ENCODE results near the gene GNAI3. TPM values are rescaled to one million over a fixed set of nuclear protein-coding genes. Genes with fewer than 3 reads are reported as not detected.

Gene GNAI3
- total and polyA plus RNA-seq, 11 donors = 1.5 to 5.4 (median 2.5) TPM

DNA sequence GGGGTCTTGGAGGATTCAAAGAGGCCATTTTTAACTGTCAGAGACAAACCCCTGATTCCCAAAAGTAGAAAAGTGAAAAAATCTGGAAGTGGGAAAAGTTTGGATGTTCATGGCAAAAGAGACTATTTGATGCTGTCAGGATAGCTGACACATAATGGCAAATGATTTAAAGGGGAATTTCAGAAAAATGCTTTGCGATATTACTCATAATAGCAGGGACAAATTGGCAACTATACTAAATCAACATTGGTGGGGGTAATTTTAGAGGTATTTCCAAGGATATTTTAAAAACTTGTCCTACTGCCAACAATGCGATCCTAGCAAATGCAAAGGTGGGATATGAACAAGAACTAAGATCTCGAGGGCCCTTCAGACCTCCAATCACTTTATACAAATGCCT lies 102.2 kb downstream of the GNAI3 start:
- no peaks in the 10 kb centered on the region for H3K36me3 ChIP-seq

GRCh38 chr1:109652402-109652801 lies 104.0 kb downstream of the GNAI3 start:
- TF ChIP-seq, protein P1, sequence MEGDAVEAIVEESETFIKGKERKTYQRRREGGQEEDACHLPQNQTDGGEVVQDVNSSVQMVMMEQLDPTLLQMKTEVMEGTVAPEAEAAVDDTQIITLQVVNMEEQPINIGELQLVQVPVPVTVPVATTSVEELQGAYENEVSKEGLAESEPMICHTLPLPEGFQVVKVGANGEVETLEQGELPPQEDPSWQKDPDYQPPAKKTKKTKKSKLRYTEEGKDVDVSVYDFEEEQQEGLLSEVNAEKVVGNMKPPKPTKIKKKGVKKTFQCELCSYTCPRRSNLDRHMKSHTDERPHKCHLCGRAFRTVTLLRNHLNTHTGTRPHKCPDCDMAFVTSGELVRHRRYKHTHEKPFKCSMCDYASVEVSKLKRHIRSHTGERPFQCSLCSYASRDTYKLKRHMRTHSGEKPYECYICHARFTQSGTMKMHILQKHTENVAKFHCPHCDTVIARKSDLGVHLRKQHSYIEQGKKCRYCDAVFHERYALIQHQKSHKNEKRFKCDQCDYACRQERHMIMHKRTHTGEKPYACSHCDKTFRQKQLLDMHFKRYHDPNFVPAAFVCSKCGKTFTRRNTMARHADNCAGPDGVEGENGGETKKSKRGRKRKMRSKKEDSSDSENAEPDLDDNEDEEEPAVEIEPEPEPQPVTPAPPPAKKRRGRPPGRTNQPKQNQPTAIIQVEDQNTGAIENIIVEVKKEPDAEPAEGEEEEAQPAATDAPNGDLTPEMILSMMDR (IDR thresholded peaks at IDR 0.05) = no peak
- TF ChIP-seq POLR2A (IDR thresholded peaks at IDR 0.05) = no peak
- intact Hi-C loops (cut with DNase I) = loop anchor here in 1 of 10 donors (5.0 kb wide), 1 partner anchor 35 kb away; the partner anchor contains the start of gene GSTM1
- no peak for DNase-seq
- H3K36me3 ChIP-seq = no peaks in the 10 kb centered on the region
- WGBS, 4 donors = 66 to 91% (median 84%) methylated on average over 2 of the region's 2 CpGs
- H3K4me1 ChIP-seq = peaks cover 0 to 24% (median 11%) of the 10 kb centered on the region in 12 donors
- no peak overlapping the region for H3K27ac ChIP-seq
- H3K27me3 ChIP-seq = no peaks in the 10 kb centered on the region
- no peak for ATAC-seq
- H3K9me3 ChIP-seq = no peaks in the 10 kb centered on the region
- no peak overlapping the region for H3K4me3 ChIP-seq

More for the DNA sequence above, 102.2 kb downstream of the GNAI3 start:
- Histone ChIP-seq H3K4me3 (no peak overlapping the region), H3K9me3 (peaks cover 0 to 5% (median 0%) of the 10 kb centered on the region in 12 donors), H3K4me1 (peaks cover 0 to 13% (median 7%) of the 10 kb centered on the region in 12 donors), H3K27me3 (no peaks in the 10 kb centered on the region), H3K27ac (no peak overlapping the region)
- intact Hi-C loops (cut with DNase I) = loop anchor here in 1 of 10 donors (5.0 kb wide), 1 partner anchor 37 kb away; the partner anchor contains the start of gene GSTM1
- ATAC-seq = no peak
- 82 to 91% (median 86%) methylated on average over 3 of the region's 3 CpGs for WGBS, 4 donors
- TF ChIP-seq, protein P1 (IDR thresholded peaks at IDR 0.05) = no peak
- no peak for TF ChIP-seq POLR2A (IDR thresholded peaks at IDR 0.05)
- no peak for DNase-seq

GRCh38 chr1:109653306-109653705 lies 104.9 kb downstream of the GNAI3 start:
- H3K4me3 ChIP-seq = no peak overlapping the region
- peaks cover 0 to 7% (median 0%) of the 10 kb centered on the region in 9 donors for H3K36me3 ChIP-seq
- DNase-seq = no peak
- H3K9me3 ChIP-seq = no peaks in the 10 kb centered on the region
- ATAC-seq = no peak
- WGBS, 4 donors = 89 to 92% (median 90%) methylated on average over 2 of the region's 2 CpGs
- no peak overlapping the region for H3K27ac ChIP-seq
- H3K27me3 ChIP-seq = no peaks in the 10 kb centered on the region
- H3K4me1 ChIP-seq = peaks cover 0 to 24% (median 11%) of the 10 kb centered on the region in 12 donors
- intact Hi-C loops (cut with DNase I) = loop anchor here in 1 of 10 donors (5.0 kb wide), 1 partner anchor 34 kb away; the partner anchor contains the start of gene GSTM1
- no peak for TF ChIP-seq POLR2A (IDR thresholded peaks at IDR 0.05)
- TF ChIP-seq, protein P1 (IDR thresholded peaks at IDR 0.05) = no peak

GRCh38 chr1:109654519-109654918 lies 106.1 kb downstream of the GNAI3 start:
- no peak overlapping the region for H3K4me3 ChIP-seq
- intact Hi-C loops (cut with DNase I) = loop anchor here in 1 of 10 donors (5.0 kb wide), 1 partner anchor 33 kb away; the partner anchor contains the start of gene GSTM1
- H3K27me3 ChIP-seq = no peaks in the 10 kb centered on the region
- H3K4me1 ChIP-seq = peaks cover 0 to 28% (median 11%) of the 10 kb centered on the region in 12 donors
- H3K27ac ChIP-seq = peak overlapping the region in 1 of 12 donors; percentile 88
- DNase-seq (no peak), ATAC-seq (no peak)
- no peak for TF ChIP-seq POLR2A (IDR thresholded peaks at IDR 0.05)
- TF ChIP-seq, protein P1 (IDR thresholded peaks at IDR 0.05) = no peak
- peaks cover 0 to 15% (median 9%) of the 10 kb centered on the region in 9 donors for H3K36me3 ChIP-seq
- no peaks in the 10 kb centered on the region for H3K9me3 ChIP-seq
- 89 to 92% (median 90%) methylated on average over 12 of the region's 12 CpGs for WGBS, 4 donors

Measured in heart left ventricle (tissue), 16 donors.